KMS-11 (cell line): ENCODE results near the gene SPNS1.

Source experiments
- H2AFZ ChIP-seq: fragments of 200-600 bp; sonication (generic); 2 replicates; pipeline ENCODE4 v1.6.1; 2016; ENCODE audit warnings: antibody characterized with exemption, mixed run types, low read depth
- H3K27ac ChIP-seq: fragments of 200-600 bp; sonication (generic); 2 replicates; pipeline ENCODE4 v1.6.1; 2016; ENCODE audit warnings: mild to moderate bottlenecking, mixed run types
- H3K27me3 ChIP-seq: fragments of 200-600 bp; sonication (generic); 2 replicates; pipeline ENCODE4 v1.6.1; 2017; ENCODE audit warnings: mild to moderate bottlenecking, low read depth, mixed run types, moderate library complexity; ENCODE audit not compliant: insufficient read depth
- H3K36me3 ChIP-seq: fragments of 200-600 bp; sonication (generic); 2 replicates; pipeline ENCODE4 v1.6.1; 2017; ENCODE audit warnings: mild to moderate bottlenecking, mixed run types; ENCODE audit not compliant: insufficient read depth
- H3K4me1 ChIP-seq: fragments of 200-600 bp; sonication (generic); 2 replicates; pipeline ENCODE4 v1.6.1; 2016; ENCODE audit warnings: mild to moderate bottlenecking, low read depth, mixed run types; ENCODE audit not compliant: poor library complexity, severe bottlenecking
- H3K4me2 ChIP-seq: fragments of 200-600 bp; sonication (generic); 2 replicates; pipeline ENCODE4 v1.7.0; 2016; ENCODE audit warnings: mild to moderate bottlenecking, mixed run types
- H3K4me3 ChIP-seq: fragments of 200-600 bp; sonication (generic); IDR thresholded peaks from 2 replicates; pipeline ENCODE4 v1.6.1; 2017; ENCODE audit warnings: low read depth, low read length, mixed read lengths; ENCODE audit not compliant: insufficient read depth
- H3K79me2 ChIP-seq: fragments of 200-600 bp; sonication (generic); 2 replicates; pipeline ENCODE4 v1.6.1; 2016; ENCODE audit warnings: low read depth, mixed run types; ENCODE audit not compliant: insufficient read depth
- H3K9ac ChIP-seq: fragments of 200-600 bp; sonication (generic); 2 replicates; pipeline ENCODE4 v1.6.1; 2016; ENCODE audit warnings: mild to moderate bottlenecking, mixed run types
- H4K20me1 ChIP-seq: fragments of 200-600 bp; sonication (generic); 2 replicates; pipeline ENCODE4 v1.6.1; 2016; ENCODE audit warnings: mild to moderate bottlenecking, mixed run types; ENCODE audit not compliant: insufficient read depth
- CTCF ChIP-seq: fragments of 200-600 bp; sonication (generic); conservative IDR thresholded peaks from 2 replicates; pipeline ENCODE4 v1.6.1; 2017; ENCODE audit warnings: low read depth, mild to moderate bottlenecking, antibody characterized with exemption, low read length, moderate library complexity, mixed read lengths

Gene SPNS1

GRCh38 chr16:29028457-29029167 is 54.0 kb downstream of the SPNS1 start:
- Histone ChIP-seq H3K4me2 (peak overlapping the region; percentile 81), H3K27ac (peak overlapping the region; percentile 71), H2AFZ (peak overlapping the region; percentile 92), H3K4me1 (peaks cover 27% of the 10 kb centered on the region), H3K36me3 (no peaks in the 10 kb centered on the region), H3K9ac (peak overlapping the region; percentile 73; the same call in 1 of the 2 replicates), H3K4me3 (no peak overlapping the region), H3K79me2 (no peaks in the 10 kb centered on the region), H4K20me1 (no peaks in the 10 kb centered on the region), H3K27me3 (no peaks in the 10 kb centered on the region)
- TF ChIP-seq CTCF: no peak

GRCh38 chr16:29029168-29029994 is 54.8 kb downstream of the SPNS1 start:
- Histone ChIP-seq H3K9ac (peak overlapping the region; percentile 73), H3K27me3 (no peaks in the 10 kb centered on the region), H3K4me2 (peak overlapping the region; percentile 81), H2AFZ (peak overlapping the region; percentile 92), H3K4me1 (peaks cover 27% of the 10 kb centered on the region), H3K36me3 (no peaks in the 10 kb centered on the region), H3K79me2 (no peaks in the 10 kb centered on the region), H3K27ac (peak overlapping the region; percentile 71), H3K4me3 (no peak overlapping the region), H4K20me1 (no peaks in the 10 kb centered on the region)
- no peak for TF ChIP-seq CTCF

- 0 out of 2 replicates have a peak overlapping the region, but pooled peaks have one; percentile 71 for H3K27ac ChIP-seq
- H3K4me2 ChIP-seq: no peak overlapping the region
- TF ChIP-seq CTCF: no peak
- no peak overlapping the region for H3K9ac ChIP-seq
- H3K4me3 ChIP-seq: no peak overlapping the region
- H4K20me1 ChIP-seq: no peaks in the 10 kb centered on the region
- H2AFZ ChIP-seq: 0 out of 2 replicates have a peak overlapping the region, but pooled peaks have one; percentile 21
- no peaks in the 10 kb centered on the region for H3K36me3 ChIP-seq
- H3K4me1 ChIP-seq: peaks cover 27% of the 10 kb centered on the region
- no peaks in the 10 kb centered on the region for H3K79me2 ChIP-seq
- H3K27me3 ChIP-seq: no peaks in the 10 kb centered on the region
Observed at GRCh38 chr16:29030086-29030840, 55.7 kb downstream of the SPNS1 start.
